ENCODE results near the gene BRSK1. TPM values are rescaled to one million over a fixed set of nuclear protein-coding genes. Genes with fewer than 3 reads are reported as not detected.
"Not testable (repeated sequence)": the region's sequence is repeated elsewhere in the genome, so short reads cannot be mapped to it uniquely, and the experiment has no call there.

Gene BRSK1
- total RNA-seq, 1 experiment from 2014 or later = 6.3 TPM

DNA sequence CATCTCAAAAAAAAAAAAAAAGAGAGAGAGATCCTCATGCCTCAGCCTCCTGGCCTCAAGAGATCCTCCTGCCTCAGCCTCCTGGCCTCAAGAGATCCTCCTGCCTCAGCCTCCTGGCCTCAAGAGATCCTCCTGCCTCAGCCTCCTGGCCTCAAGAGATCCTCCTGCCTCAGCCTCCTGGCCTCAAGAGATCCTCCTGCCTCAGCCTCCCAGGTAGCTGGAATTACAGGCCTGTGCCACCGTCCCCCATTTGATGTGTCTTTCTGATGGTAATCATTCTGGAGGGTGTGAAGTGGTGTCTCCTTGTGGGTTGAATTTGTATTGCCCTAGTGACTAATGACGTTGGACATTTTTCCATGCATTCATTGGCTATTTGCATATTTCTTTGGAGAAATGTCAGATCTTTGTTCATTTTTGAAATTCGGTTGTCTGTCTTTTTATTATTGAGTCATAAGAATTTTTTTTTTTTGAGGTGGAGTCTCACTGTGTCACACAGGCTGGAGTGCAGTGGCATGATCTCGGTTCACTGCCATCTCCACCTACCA is 45.0 kb downstream of the BRSK1 start:
- not testable (repeated sequence) for DNase-seq (ENCODE audit: low read depth)

DNA sequence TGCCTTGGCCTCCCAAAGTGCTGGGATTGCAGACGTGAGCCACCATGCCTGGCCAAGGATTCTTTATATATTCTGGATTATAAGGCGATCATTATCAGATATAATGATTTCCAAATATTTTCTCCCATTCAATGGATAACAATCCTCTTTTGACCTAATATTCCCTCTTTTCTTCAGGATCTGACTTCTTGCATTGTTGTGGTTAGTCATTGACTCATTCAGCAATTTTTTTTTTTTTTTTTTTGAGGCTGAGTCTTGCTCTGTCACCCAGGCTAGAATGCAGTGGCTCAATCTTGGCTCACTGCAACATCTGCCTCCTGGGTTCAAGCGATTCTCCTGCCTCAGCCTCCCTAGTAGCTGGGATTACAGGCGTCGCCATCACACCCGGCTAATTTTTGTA is 46.0 kb downstream of the BRSK1 start:
- DNase-seq (ENCODE audit: low read depth) = not testable (repeated sequence)

GRCh38 chr19:55333870-55334269 is 50.1 kb downstream of the BRSK1 start:
- DNase-seq (ENCODE audit: low read depth) = no peak

DNA sequence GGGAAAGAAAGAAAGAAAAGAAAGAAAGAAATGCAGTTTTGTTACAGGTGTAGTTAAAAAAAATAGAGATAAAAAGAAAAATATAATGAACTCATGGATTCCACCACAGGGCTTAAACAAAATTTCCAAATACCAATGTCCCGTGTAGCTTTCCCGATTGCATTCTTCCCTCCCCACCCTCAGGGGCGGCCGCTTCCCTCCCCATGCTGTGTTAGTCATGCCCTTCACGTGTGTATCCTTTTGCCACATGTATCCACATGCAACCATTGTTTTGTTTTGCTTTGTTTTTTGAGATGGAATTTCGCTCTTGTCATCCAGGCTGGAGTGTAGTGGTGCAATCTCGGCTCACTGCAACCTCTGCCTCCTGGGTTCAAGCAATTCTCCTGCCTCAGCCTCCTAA is 52.3 kb downstream of the BRSK1 start:
- DNase-seq (ENCODE audit: low read depth) = peak; percentile 52

DNA sequence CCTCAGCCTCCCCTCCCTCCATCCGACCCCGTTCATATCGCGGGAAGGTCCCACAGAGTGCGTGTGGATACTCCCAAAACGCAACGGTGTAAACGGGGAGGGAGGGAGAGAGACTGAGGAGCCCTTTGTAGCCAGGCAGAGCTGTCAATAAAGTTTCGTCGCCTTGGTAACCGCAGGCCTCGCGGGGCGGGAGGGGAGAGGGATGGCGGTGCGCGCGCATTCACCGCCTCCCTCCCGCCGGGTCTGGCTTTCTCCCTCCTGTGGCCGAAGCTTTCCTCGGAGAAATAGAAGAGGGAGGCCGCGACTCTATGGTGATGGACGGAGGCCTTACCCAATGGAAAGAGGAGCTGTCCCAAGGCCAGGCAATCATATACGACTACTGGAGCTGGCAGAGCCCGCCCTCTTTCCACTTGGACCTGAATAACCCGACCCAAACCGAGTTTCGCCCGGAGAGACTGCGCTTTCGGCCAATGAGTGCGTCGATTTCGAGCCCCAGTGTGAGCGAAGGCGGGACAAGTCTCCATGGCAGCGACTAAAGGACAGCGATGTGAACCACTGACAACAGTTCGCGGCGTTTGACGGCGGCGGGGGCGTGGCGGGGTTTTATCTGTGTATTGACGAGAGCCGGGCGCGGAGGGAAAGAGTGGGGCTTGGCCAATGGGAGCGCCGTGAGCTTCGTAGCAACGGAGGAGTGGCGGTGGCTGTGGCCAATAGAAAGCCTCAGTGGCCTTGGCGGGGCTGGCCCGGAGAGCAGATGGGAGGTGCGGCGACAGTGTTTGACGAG is 55.5 kb downstream of the BRSK1 start, which contains the start of gene KMT5C:
Gene KMT5C (plus strand): TSS at position 772 of the 784 bp plus-strand sequence. CDS start 2,061 bp downstream, outside the sequence.
- DNase-seq (ENCODE audit: low read depth) = peak; percentile 100

DNA sequence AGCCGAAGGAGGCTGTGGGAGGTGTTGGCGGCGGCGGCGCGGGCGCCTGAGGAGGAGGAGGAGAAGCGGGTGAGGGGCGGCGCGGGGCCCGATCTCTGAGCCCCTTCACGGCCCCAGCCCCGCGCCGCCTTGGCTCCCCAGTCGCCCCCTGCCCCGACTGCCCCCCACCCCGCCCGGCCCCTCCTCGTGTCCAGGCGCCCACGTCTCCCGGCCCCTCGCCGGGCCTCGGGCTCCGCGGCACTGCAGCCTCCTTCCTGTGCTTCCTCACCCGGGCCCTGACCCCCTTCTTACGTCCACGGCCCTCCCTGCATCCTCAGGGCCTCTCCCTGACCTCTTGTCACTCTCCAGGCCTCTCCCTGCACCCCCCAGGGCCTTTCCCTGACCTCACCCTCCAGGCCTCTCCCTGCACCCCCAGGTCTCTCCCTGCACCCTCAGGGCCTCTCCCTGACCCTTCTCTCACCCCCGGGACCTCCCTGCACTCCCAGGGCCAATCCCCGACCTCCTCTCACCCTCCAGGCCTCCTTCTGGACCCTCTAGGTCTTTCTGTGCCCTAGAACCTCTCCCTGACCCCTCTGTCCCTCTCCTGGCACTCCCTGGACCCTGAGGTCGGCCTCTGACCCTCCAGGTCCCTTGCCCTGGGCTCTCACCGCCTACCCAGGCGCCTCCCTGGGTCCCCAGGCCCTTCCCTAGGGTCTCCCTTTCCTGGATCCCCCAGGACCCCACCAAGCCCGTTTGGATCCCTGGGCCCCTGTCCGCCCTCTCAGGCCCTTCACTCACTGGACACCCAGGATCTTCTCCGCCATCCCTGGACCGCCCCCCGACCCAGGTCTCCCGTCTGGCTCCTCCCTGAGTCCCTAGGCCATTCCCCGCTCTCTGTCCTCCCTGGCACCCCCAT is 56.3 kb downstream of the BRSK1 start:
- DNase-seq (ENCODE audit: low read depth) = no peak

DNA sequence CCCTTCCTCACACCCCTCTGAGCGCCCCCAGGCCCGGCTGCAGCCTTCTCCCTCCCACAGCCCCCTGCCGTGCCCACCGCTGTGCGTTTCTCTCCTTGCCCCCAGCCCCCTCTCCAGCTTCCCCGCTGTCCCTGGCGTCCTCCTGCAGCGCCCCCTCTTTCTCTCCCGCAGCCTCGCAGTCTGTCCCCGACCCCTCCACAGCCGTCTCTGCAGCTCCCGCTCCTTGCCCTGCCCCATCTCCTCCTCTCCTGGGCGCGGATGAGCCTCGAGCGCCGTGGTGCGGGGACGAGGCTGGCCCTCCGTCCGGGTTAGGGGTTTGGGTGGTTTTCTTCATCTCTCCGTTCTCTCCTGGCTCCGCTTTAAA is 57.0 kb downstream of the BRSK1 start:
- DNase-seq (ENCODE audit: low read depth) = peak; percentile 39

DNA sequence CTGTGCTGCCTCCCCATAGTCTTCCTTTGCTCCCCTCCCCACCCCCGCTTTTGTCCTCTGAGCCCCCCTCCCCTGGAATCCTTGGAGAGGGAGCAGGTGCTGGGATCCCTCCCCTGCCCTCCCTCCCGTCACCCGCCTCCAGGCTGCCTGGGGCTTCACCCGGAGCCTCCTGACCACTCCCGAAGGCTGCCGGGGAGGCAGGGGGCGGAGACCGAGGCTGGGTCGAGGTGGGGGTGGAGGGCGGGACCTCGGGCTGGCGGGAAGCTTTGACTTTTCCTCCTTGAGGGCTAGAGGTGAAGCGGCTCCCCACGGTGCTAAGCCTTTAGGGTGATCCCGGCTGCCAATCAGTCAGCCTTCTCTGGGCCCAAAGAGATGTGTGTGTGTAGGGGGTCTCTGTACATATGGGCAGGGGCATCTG is 57.4 kb downstream of the BRSK1 start:
- peak; percentile 72 for DNase-seq (ENCODE audit: low read depth)

DNA sequence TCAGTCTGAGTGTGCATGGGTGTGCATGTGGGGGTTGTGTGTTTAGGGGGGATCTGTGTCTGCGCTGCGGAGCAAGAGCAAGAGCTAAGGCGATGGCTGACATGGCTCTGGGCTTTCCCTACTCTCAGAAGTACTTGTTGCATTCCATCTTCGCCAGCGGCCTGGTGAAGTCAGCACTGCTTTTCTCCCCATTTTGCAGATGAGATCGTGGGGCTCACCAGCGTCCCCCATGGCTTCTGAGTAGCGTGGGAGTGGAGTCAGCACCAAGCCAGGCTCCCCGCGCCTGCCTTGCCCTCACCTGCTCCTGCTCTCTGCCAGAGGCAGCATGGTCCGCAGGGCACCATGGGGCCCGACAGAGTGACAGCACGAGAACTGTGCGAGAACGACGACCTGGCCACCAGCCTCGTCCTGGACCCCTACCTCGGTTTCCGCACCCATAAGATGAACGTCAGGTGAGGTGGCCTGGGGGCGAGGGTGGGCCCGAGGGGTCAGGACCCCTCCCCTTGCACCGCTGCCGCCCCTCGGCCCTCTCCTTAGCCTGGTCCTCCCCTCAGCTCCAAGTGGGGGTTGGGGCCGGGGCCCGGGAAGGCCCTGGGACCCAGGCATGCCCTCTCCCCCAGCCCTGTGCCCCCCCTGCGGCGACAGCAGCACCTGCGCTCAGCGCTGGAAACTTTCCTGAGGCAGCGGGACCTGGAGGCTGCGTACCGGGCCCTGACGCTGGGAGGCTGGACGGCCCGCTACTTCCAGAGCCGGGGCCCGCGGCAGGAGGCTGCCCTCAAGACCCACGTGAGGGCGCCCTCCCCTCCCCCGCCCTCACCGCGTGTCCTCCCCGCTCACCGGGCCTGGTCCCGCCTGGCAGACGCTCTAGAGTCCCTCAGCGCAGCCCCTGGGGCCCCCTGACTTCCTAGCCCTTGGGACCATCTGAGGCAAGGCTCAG is 58.1 kb downstream of the BRSK1 start:
- DNase-seq (ENCODE audit: low read depth) = no peak

DNA sequence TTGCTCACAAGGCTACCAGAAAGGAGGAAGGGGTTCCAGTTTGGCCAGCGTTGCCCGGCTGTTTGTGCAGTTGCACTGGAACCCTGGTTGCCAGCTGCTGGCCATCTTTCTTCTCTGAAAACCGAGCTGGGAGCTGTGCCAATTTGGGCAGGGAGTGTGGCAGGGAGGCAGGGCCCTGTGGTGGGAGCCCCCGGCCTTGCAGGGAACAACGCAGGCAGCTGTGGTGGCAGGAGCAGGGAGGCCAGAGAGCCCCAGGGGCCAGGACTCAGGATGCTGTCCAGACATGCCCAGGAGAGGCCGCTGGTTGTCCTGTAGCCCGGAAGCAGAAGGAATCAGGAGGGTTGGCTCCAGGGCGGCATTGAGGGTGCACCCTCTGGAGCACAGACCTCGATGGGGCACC is 60.6 kb downstream of the BRSK1 start:
- no peak for DNase-seq (ENCODE audit: low read depth)

GRCh38 chr19:55345101-55345817 is 61.5 kb downstream of the BRSK1 start:
- DNase-seq (ENCODE audit: low read depth) = no peak

DNA sequence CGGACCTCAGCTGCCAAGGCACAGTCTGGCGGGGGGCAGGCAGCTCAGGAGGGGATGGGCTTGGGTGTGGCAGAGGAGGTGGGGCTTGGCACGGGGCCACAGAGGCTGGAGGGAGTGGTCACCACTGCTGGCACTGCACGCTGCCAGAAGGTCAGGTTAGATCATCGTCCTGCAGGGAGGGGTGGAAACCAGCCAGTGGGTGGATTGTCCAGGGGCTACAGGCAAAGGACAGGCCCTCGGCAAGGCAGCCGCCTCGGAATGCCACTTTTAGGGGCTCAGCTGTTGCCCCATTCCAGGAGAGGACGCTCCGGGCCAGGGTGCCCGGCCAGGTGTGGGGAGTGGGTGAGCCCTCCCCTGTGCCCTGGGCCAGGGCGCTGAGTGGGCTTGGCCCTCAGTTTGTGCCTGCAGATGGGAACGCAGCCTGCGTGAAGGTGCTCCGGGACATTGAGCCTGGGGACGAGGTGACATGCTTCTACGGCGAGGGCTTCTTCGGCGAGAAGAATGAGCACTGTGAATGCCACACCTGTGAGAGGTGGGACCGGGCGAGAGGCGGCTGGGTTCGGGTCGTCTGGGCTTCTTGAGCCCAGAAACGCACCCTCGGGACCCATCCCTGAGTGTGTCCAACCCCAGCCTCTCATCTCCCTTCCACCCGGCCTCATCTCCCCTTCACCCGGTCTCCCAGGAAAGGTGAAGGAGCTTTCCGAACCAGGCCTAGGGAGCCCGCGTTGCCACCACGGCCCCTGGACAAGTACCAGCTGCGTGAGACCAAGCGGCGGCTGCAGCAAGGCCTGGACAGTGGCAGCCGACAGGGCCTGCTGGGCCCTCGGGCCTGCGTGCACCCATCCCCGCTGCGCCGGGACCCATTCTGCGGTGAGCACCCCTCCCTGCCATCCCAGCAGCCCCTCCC is 62.3 kb downstream of the BRSK1 start:
- peak; percentile 54 for DNase-seq (ENCODE audit: low read depth)

DNA sequence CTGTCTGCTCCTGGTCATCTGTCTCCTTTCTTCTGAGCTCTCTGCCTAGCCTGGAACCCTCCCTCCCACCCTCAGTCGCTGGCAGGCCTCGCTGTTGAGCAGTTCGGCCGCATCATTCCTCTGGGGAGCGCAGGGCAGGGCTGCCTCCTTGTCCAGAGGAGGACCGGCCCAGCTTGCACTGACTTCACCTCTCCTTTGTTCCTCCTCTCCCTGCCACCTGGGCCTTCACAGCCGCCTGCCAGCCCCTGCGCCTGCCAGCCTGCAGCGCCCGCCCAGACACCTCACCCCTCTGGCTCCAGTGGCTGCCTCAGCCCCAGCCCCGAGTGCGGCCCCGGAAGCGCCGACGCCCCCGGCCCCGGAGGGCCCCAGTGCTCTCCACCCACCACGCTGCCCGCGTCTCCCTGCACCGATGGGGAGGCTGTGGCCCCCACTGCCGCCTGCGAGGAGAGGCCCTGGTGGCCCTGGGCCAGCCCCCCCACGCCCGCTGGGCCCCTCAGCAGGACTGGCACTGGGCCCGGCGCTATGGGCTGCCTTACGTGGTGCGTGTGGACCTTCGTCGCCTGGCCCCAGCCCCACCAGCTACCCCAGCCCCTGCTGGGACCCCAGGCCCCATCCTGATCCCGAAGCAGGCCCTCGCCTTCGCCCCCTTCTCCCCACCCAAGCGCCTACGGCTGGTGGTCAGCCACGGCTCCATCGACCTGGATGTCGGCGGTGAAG is 63.1 kb downstream of the BRSK1 start:
- no peak for DNase-seq (ENCODE audit: low read depth)

DNA sequence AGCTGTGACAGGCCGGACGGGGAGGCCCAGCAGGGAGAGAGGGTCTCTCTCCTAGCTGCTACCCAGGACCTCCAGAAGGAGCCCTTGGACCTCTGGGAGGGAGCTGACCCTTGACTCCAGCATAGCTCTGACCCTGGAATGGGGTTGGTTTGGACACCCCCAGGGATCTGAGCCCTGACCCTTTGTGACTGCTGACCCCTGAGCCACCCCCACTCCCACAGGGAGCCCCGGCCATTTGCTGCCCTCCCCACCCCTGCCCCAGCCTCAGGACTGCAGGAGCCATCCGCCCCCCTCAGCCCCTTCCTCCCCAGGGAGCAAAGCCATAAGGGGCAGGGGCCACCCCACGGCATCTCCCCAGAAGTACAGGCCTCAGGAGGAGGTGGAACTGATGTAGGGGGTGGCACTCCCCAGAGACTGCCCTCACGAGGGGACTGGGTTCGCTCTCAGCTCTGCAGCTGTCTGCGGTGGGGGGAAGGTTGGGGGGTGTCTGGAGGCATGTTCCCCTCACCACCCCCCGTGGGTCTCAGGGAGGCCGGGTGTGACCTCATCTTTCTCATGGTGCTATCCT is 63.7 kb downstream of the BRSK1 start:
- DNase-seq (ENCODE audit: low read depth) = no peak

DNA sequence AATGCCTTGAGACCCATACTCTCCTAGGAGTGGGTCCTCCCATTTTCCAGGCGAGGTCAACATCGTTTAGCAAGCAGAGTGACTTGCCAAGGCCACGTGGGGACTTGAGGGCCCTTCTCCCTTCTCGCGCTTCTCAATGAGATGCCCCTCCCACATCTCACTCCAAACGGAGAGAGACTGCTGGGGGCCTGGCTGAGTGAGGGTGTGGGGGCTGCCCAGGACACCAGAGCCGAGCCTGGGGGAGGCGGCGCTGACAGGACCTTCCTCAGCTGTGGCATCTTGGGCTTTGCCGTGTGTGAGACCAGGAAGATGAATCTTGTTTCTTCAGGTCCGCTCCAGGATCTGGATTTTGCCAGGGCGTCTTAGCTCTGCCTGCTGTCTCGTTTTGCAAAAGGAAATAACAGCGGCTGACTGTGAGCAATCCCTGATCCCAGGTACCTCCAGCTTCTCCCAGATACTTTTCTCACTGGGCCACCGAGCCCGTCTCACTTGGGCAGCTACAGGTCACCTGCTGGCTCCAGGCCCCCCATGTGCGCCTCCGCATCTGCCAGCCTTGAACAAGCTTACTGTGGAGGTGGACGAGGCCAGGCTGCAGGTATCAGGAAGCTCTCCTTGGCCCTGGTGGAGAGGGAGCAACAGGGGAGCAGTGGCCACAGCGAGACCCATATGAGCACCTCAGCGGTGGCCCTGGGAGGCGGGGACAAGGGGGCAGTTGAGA is 64.7 kb downstream of the BRSK1 start:
- no peak for DNase-seq (ENCODE audit: low read depth)

- no peak for DNase-seq (ENCODE audit: low read depth)
Measured at GRCh38 chr19:55350620-55351315, 67.0 kb downstream of the BRSK1 start.

- peak; percentile 65 for DNase-seq (ENCODE audit: low read depth)
Measured at GRCh38 chr19:55352040-55352439, 68.2 kb downstream of the BRSK1 start.

All from Daoy (cell line).